ENCODE measurements around the gene PTPRT.

PTPRT gene

DNA sequence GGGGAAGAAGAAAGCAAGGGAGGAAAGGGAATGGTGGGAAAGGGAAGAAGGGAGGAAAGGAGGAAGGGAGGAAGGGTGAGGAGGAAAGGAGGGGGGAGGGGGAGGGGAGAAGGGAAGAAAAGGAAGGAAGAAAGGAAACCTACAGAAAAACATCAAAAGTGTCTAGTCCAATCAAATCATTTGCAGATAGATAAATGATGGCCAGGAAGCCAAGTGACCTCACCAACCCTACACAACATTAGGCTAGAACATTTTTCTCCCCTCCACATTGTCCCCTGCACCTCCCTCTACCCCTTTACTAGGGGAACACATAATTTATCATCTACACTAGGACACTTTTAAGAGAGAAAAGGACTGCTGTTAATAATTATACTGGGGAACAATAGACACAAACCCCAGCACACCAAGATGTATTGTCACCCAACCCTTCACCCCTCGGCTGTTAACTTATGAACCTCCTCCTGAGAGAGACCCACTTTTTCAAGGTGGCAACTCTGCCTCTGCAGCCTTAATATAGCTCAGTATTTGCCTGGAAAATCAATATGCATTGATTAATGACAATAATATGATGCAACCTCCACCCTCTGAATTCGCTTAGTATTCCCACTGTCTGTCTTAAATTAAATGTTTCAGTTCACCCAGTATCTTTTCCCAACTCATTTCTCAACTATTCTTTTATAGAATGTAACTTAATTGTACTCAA is 231.2 kb downstream of the PTPRT start:
- H3K4me3 ChIP-seq (ENCODE audit: low read depth in 1 of 2, low read length in 1 of 2): no peak overlapping the region
- H3K27me3 ChIP-seq: no peaks in the 10 kb centered on the region
- no peaks in the 10 kb centered on the region for H3K9me3 ChIP-seq
- H3K36me3 ChIP-seq: no peaks in the 10 kb centered on the region
- no peaks in the 10 kb centered on the region for H3K4me1 ChIP-seq (ENCODE audit: control insufficient read depth in 1 of 2, insufficient read depth in 1 of 2, low read depth in 1 of 2, low read length in 1 of 2)
- TF ChIP-seq, protein P1, sequence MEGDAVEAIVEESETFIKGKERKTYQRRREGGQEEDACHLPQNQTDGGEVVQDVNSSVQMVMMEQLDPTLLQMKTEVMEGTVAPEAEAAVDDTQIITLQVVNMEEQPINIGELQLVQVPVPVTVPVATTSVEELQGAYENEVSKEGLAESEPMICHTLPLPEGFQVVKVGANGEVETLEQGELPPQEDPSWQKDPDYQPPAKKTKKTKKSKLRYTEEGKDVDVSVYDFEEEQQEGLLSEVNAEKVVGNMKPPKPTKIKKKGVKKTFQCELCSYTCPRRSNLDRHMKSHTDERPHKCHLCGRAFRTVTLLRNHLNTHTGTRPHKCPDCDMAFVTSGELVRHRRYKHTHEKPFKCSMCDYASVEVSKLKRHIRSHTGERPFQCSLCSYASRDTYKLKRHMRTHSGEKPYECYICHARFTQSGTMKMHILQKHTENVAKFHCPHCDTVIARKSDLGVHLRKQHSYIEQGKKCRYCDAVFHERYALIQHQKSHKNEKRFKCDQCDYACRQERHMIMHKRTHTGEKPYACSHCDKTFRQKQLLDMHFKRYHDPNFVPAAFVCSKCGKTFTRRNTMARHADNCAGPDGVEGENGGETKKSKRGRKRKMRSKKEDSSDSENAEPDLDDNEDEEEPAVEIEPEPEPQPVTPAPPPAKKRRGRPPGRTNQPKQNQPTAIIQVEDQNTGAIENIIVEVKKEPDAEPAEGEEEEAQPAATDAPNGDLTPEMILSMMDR (IDR thresholded peaks at IDR 0.05): no peak
- H3K27ac ChIP-seq: no peak overlapping the region

DNA sequence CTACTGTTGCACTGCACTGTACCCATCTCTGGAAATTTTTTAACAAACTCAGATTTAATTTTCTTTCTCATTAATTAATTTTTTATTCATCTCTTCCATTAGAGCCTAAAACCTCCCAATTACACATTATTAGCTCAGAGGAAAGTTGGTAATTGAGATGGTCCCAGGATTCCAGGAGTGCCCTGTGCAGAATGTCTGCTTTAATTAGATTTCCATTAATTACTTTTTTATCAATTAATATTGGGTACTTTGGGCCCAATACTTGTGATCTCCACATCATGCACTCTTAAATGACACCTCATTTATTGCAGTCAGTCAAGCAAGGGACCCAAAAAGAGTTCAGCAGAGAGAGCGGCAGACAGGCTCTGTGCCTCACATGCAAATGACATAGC is 232.0 kb downstream of the PTPRT start:
- TF ChIP-seq, protein P1 (IDR thresholded peaks at IDR 0.05): no peak
- Histone ChIP-seq H3K36me3 (no peaks in the 10 kb centered on the region), H3K27me3 (no peaks in the 10 kb centered on the region), H3K4me3 (ENCODE audit: low read depth in 1 of 2, low read length in 1 of 2) (no peak overlapping the region), H3K4me1 (ENCODE audit: control insufficient read depth in 1 of 2, insufficient read depth in 1 of 2, low read depth in 1 of 2, low read length in 1 of 2) (no peaks in the 10 kb centered on the region), H3K9me3 (no peaks in the 10 kb centered on the region), H3K27ac (no peak overlapping the region)

DNA sequence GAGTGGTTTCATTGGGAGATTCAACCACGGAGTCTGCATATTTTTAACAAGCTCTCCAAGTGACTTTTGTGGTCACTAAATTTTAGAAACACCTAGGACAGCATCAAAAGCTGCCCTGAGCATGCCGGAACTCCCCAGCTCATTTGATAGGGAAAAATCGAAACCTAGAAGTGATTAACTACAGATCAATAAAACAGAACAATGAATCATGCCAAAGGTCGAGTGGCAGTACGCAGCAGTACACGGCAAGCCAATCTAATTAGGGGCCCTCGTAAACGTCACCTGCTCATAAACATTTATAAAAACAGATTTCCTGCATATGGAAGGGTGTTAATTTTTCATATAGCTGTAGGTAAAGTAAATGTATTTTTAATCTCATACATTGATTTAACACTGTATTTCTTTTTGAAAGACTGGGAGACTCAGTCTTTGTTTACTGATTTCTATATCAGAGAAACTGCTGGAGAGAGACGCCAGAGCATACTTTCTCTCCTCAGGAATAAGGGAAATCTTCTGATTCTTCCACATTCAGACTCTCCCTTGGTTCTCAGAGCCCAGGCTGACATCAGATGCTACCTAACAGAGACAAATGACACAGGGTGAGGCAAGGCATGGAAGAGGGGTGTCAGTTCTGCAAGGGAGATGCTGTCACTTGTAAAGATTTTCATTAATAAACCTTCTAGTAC is 232.5 kb downstream of the PTPRT start:
- H3K4me3 ChIP-seq (ENCODE audit: low read depth in 1 of 2, low read length in 1 of 2): no peak overlapping the region
- H3K36me3 ChIP-seq: no peaks in the 10 kb centered on the region
- H3K9me3 ChIP-seq: no peaks in the 10 kb centered on the region
- no peaks in the 10 kb centered on the region for H3K4me1 ChIP-seq (ENCODE audit: control insufficient read depth in 1 of 2, insufficient read depth in 1 of 2, low read depth in 1 of 2, low read length in 1 of 2)
- H3K27me3 ChIP-seq: no peaks in the 10 kb centered on the region
- TF ChIP-seq, protein P1 (IDR thresholded peaks at IDR 0.05): no peak
- no peak overlapping the region for H3K27ac ChIP-seq

DNA sequence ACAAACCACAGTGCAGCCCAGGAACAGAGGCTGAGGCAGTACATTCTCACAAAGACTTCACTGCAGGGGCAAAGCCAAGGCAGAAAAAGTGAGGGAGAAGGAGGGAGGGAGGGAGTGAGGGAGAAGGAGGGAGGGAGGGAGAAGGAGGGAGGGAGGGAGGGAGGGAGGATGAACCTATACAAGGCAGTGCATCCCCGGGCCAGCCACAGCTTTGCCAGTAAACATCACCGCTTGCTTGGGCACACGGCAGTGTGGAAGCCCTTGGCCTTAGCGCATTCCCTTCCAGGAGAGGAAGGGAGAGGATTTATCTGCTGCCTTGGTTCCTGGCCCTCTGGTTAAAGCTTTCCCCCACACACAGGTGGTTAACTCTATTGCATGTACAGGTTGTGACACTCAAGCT is 234.0 kb downstream of the PTPRT start:
- no peaks in the 10 kb centered on the region for H3K27me3 ChIP-seq
- no peaks in the 10 kb centered on the region for H3K9me3 ChIP-seq
- no peaks in the 10 kb centered on the region for H3K4me1 ChIP-seq (ENCODE audit: control insufficient read depth in 1 of 2, insufficient read depth in 1 of 2, low read depth in 1 of 2, low read length in 1 of 2)
- H3K27ac ChIP-seq: no peak overlapping the region
- H3K4me3 ChIP-seq (ENCODE audit: low read depth in 1 of 2, low read length in 1 of 2): no peak overlapping the region
- no peaks in the 10 kb centered on the region for H3K36me3 ChIP-seq
- TF ChIP-seq, protein P1 (IDR thresholded peaks at IDR 0.05): no peak

DNA sequence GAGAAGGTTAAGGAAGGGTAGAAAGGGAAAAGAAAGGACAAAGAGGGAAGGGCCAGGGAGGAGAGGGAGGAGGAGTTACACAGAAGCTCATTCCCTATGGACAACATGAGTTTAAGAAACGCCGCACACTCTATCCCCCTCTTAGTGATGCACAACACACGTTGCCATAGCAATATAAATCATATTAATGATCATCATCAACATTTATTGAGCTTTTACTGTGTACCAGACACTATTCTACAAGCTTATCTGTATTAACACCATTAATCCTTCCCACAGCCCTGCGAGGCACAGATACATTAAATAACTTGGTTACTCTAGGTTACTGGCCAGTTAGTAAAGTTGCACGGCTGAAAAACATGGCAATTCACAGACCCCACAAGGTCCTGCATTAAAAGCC is 234.8 kb downstream of the PTPRT start:
- no peak overlapping the region for H3K27ac ChIP-seq
- no peaks in the 10 kb centered on the region for H3K4me1 ChIP-seq (ENCODE audit: control insufficient read depth in 1 of 2, insufficient read depth in 1 of 2, low read depth in 1 of 2, low read length in 1 of 2)
- no peaks in the 10 kb centered on the region for H3K36me3 ChIP-seq
- TF ChIP-seq, protein P1 (IDR thresholded peaks at IDR 0.05): no peak
- no peaks in the 10 kb centered on the region for H3K27me3 ChIP-seq
- no peaks in the 10 kb centered on the region for H3K9me3 ChIP-seq
- H3K4me3 ChIP-seq (ENCODE audit: low read depth in 1 of 2, low read length in 1 of 2): no peak overlapping the region

Data from neutrophil (primary cell).